ENCODE data around the gene APOC3.
"Not testable (repeated sequence)": the region's sequence is repeated elsewhere in the genome, so short reads cannot be mapped to it uniquely, and the experiment has no call there.

Gene APOC3

GRCh38 chr11:116792869-116793771 lies 36.6 kb upstream of the APOC3 start:
- no peak for TF ChIP-seq CTCF (conservative IDR thresholded peaks at IDR 0.05; ENCODE audit: low read depth, low read length)
- H3K4me3 ChIP-seq (ENCODE audit: low read depth, low read length): no peak overlapping the region
- peak; percentile 20 for DNase-seq (ENCODE audit: low read depth)

- TF ChIP-seq CTCF (conservative IDR thresholded peaks at IDR 0.05; ENCODE audit: low read depth, low read length): no peak
- DNase-seq (ENCODE audit: low read depth): peak; percentile 61
- no peak overlapping the region for H3K4me3 ChIP-seq (ENCODE audit: low read depth, low read length)
Measured at GRCh38 chr11:116793772-116794097, 36.0 kb upstream of the APOC3 start.

- no peak for DNase-seq (ENCODE audit: low read depth)
- TF ChIP-seq CTCF (conservative IDR thresholded peaks at IDR 0.05; ENCODE audit: low read depth, low read length): no peak
Measured at GRCh38 chr11:116794851-116795250, 34.9 kb upstream of the APOC3 start.

GRCh38 chr11:116796548-116796947 lies 33.2 kb upstream of the APOC3 start:
- TF ChIP-seq CTCF (conservative IDR thresholded peaks at IDR 0.05; ENCODE audit: low read depth, low read length): no peak
- no peak for DNase-seq (ENCODE audit: low read depth)
- no peak overlapping the region for H3K4me3 ChIP-seq (ENCODE audit: low read depth, low read length)

More at GRCh38 chr11:116794851-116795250, 34.9 kb upstream of the APOC3 start:
- no peak overlapping the region for H3K4me3 ChIP-seq (ENCODE audit: low read depth, low read length)

- TF ChIP-seq CTCF (conservative IDR thresholded peaks at IDR 0.05; ENCODE audit: low read depth, low read length): no peak
- H3K4me3 ChIP-seq (ENCODE audit: low read depth, low read length): no peak overlapping the region
- DNase-seq (ENCODE audit: low read depth): no peak
Measured at GRCh38 chr11:116797816-116798215, 31.9 kb upstream of the APOC3 start.

GRCh38 chr11:116798368-116798767 lies 31.3 kb upstream of the APOC3 start:
- no peak overlapping the region for H3K4me3 ChIP-seq (ENCODE audit: low read depth, low read length)
- DNase-seq (ENCODE audit: low read depth): no peak
- no peak for TF ChIP-seq CTCF (conservative IDR thresholded peaks at IDR 0.05; ENCODE audit: low read depth, low read length)

GRCh38 chr11:116800610-116801009 lies 29.1 kb upstream of the APOC3 start:
- TF ChIP-seq CTCF (conservative IDR thresholded peaks at IDR 0.05; ENCODE audit: low read depth, low read length): no peak
- no peak for DNase-seq (ENCODE audit: low read depth)

GRCh38 chr11:116801662-116802061 lies 28.0 kb upstream of the APOC3 start:
- not testable (repeated sequence) for DNase-seq (ENCODE audit: low read depth); H3K4me3 ChIP-seq (ENCODE audit: low read depth, low read length)

More at GRCh38 chr11:116800610-116801009, 29.1 kb upstream of the APOC3 start:
- no peak overlapping the region for H3K4me3 ChIP-seq (ENCODE audit: low read depth, low read length)
